ENCODE results near the gene ADAMTS17.

DNA sequence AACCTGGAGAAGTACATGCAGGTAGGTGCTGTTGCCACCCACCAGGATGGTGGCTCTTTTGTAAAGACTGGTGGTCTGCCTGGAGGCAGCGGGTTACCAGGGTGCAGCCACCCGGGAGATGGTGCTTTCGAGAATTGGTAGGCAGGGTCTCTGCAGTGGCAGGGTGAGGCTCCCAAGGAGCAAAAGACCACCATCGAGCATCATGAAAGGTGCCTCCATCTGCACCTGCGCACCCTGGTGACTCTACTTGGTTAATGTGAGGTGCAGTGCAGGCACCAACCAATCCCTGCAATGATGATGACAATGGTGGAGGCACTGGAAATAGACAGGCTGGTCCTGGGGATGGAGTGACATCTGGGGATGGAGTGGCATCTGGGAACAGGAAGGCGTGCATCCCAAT, 236.7 kb downstream of the ADAMTS17 start:
- TF ChIP-seq, protein P1, sequence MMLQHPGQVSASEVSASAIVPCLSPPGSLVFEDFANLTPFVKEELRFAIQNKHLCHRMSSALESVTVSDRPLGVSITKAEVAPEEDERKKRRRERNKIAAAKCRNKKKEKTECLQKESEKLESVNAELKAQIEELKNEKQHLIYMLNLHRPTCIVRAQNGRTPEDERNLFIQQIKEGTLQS (IDR thresholded peaks at IDR 0.05): no peak
- TF ChIP-seq RAD21 (IDR thresholded peaks at IDR 0.05) (no peak), TAF1 (conservative IDR thresholded peaks at IDR 0.05) (no peak), GABPA (IDR thresholded peaks at IDR 0.05 in 1 of 2, conservative IDR thresholded peaks at IDR 0.05 in 1 of 2) (no peak), YY1 (IDR thresholded peaks at IDR 0.05) (no peak), SP1 (IDR thresholded peaks at IDR 0.05) (no peak), EGR1 (IDR thresholded peaks at IDR 0.05; ENCODE audit: low read depth in 2 of 2) (no peak), HNF4G (IDR thresholded peaks at IDR 0.05) (no peak)
- TF ChIP-seq, protein P2, sequence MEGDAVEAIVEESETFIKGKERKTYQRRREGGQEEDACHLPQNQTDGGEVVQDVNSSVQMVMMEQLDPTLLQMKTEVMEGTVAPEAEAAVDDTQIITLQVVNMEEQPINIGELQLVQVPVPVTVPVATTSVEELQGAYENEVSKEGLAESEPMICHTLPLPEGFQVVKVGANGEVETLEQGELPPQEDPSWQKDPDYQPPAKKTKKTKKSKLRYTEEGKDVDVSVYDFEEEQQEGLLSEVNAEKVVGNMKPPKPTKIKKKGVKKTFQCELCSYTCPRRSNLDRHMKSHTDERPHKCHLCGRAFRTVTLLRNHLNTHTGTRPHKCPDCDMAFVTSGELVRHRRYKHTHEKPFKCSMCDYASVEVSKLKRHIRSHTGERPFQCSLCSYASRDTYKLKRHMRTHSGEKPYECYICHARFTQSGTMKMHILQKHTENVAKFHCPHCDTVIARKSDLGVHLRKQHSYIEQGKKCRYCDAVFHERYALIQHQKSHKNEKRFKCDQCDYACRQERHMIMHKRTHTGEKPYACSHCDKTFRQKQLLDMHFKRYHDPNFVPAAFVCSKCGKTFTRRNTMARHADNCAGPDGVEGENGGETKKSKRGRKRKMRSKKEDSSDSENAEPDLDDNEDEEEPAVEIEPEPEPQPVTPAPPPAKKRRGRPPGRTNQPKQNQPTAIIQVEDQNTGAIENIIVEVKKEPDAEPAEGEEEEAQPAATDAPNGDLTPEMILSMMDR (IDR thresholded peaks at IDR 0.05; ENCODE audit: low read depth, low read length, missing input control): no peak
- TF ChIP-seq, protein P3, sequence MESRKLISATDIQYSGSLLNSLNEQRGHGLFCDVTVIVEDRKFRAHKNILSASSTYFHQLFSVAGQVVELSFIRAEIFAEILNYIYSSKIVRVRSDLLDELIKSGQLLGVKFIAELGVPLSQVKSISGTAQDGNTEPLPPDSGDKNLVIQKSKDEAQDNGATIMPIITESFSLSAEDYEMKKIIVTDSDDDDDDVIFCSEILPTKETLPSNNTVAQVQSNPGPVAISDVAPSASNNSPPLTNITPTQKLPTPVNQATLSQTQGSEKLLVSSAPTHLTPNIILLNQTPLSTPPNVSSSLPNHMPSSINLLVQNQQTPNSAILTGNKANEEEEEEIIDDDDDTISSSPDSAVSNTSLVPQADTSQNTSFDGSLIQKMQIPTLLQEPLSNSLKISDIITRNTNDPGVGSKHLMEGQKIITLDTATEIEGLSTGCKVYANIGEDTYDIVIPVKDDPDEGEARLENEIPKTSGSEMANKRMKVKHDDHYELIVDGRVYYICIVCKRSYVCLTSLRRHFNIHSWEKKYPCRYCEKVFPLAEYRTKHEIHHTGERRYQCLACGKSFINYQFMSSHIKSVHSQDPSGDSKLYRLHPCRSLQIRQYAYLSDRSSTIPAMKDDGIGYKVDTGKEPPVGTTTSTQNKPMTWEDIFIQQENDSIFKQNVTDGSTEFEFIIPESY (IDR thresholded peaks at IDR 0.05): no peak
- TF ChIP-seq, protein P4, sequence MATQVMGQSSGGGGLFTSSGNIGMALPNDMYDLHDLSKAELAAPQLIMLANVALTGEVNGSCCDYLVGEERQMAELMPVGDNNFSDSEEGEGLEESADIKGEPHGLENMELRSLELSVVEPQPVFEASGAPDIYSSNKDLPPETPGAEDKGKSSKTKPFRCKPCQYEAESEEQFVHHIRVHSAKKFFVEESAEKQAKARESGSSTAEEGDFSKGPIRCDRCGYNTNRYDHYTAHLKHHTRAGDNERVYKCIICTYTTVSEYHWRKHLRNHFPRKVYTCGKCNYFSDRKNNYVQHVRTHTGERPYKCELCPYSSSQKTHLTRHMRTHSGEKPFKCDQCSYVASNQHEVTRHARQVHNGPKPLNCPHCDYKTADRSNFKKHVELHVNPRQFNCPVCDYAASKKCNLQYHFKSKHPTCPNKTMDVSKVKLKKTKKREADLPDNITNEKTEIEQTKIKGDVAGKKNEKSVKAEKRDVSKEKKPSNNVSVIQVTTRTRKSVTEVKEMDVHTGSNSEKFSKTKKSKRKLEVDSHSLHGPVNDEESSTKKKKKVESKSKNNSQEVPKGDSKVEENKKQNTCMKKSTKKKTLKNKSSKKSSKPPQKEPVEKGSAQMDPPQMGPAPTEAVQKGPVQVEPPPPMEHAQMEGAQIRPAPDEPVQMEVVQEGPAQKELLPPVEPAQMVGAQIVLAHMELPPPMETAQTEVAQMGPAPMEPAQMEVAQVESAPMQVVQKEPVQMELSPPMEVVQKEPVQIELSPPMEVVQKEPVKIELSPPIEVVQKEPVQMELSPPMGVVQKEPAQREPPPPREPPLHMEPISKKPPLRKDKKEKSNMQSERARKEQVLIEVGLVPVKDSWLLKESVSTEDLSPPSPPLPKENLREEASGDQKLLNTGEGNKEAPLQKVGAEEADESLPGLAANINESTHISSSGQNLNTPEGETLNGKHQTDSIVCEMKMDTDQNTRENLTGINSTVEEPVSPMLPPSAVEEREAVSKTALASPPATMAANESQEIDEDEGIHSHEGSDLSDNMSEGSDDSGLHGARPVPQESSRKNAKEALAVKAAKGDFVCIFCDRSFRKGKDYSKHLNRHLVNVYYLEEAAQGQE (IDR thresholded peaks at IDR 0.05): no peak
- TF ChIP-seq, protein P5, sequence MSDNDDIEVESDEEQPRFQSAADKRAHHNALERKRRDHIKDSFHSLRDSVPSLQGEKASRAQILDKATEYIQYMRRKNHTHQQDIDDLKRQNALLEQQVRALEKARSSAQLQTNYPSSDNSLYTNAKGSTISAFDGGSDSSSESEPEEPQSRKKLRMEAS (IDR thresholded peaks at IDR 0.05): no peak
